ENCODE results near the gene RXRA. TPM values are rescaled to one million over a fixed set of nuclear protein-coding genes. Genes with fewer than 3 reads are reported as not detected.

The RXRA gene
- polyA plus RNA-seq, 1 donor from 2014 or later = 2.7 TPM

GRCh38 chr9:134455021-134455471 lies 128.8 kb downstream of the RXRA start:
- no peak overlapping the region for H3K27ac ChIP-seq (ENCODE audit: low read length)
- no peaks in the 10 kb centered on the region for H3K9me2 ChIP-seq (ENCODE audit: insufficient read depth, low read length)
- no peak overlapping the region for H2AFZ ChIP-seq (ENCODE audit: low read depth, low read length)
- TF ChIP-seq REST (IDR thresholded peaks at IDR 0.05; ENCODE audit: borderline replicate concordance) (no peak), EZH2 (IDR thresholded peaks at IDR 0.05; ENCODE audit: borderline replicate concordance, insufficient read depth, low read length, poor library complexity, severe bottlenecking) (no peak), CTCF (IDR thresholded peaks at IDR 0.05; ENCODE audit: poor library complexity, severe bottlenecking) (no peak), MXI1 (conservative IDR thresholded peaks at IDR 0.05; ENCODE audit: poor library complexity, severe bottlenecking) (no peak), RAD21 (conservative IDR thresholded peaks at IDR 0.05) (no peak), TAF1 (IDR thresholded peaks at IDR 0.05; ENCODE audit: low read depth) (no peak), POLR2AphosphoS5 (IDR thresholded peaks at IDR 0.05) (no peak), SMC3 (conservative IDR thresholded peaks at IDR 0.05; ENCODE audit: poor library complexity) (no peak), EP300 (conservative IDR thresholded peaks at IDR 0.05; ENCODE audit: poor library complexity, severe bottlenecking) (no peak)
- no peaks in the 10 kb centered on the region for H3K36me3 ChIP-seq (ENCODE audit: insufficient read depth, low read length)
- no peaks in the 10 kb centered on the region for H3K9me3 ChIP-seq (ENCODE audit: low read length)
- no peaks in the 10 kb centered on the region for H4K20me1 ChIP-seq (ENCODE audit: insufficient read depth)
- peaks cover 3% of the 10 kb centered on the region for H3F3A ChIP-seq (ENCODE audit: insufficient read depth, low read length, poor library complexity, severe bottlenecking)
- H3K9ac ChIP-seq (ENCODE audit: low read length) = no peak overlapping the region
- H3K4me3 ChIP-seq (ENCODE audit: low read length) = no peak overlapping the region
- no peaks in the 10 kb centered on the region for H3K79me2 ChIP-seq (replicated peaks; ENCODE audit: insufficient read depth, low read length)
- no peaks in the 10 kb centered on the region for H3K27me3 ChIP-seq (ENCODE audit: insufficient read depth, low read depth, low read length)
- H3K4me2 ChIP-seq (ENCODE audit: low read length) = no peak overlapping the region

- Histone ChIP-seq H3K27me3 (ENCODE audit: insufficient read depth, low read depth, low read length) (no peaks in the 10 kb centered on the region), H3K9me3 (ENCODE audit: low read length) (no peaks in the 10 kb centered on the region), H3K27ac (ENCODE audit: low read length) (no peak overlapping the region), H3K9me2 (ENCODE audit: insufficient read depth, low read length) (no peaks in the 10 kb centered on the region), H3K79me2 (replicated peaks; ENCODE audit: insufficient read depth, low read length) (no peaks in the 10 kb centered on the region), H2AFZ (ENCODE audit: low read depth, low read length) (no peak overlapping the region), H3K36me3 (ENCODE audit: insufficient read depth, low read length) (no peaks in the 10 kb centered on the region), H3K4me3 (ENCODE audit: low read length) (no peak overlapping the region), H3F3A (ENCODE audit: insufficient read depth, low read length, poor library complexity, severe bottlenecking) (no peaks in the 10 kb centered on the region), H3K4me2 (ENCODE audit: low read length) (no peak overlapping the region), H4K20me1 (ENCODE audit: insufficient read depth) (no peaks in the 10 kb centered on the region), H3K9ac (ENCODE audit: low read length) (no peak overlapping the region)
- TF ChIP-seq RAD21 (conservative IDR thresholded peaks at IDR 0.05) = no peak
- no peak for TF ChIP-seq TAF1 (IDR thresholded peaks at IDR 0.05; ENCODE audit: low read depth)
- TF ChIP-seq EP300 (conservative IDR thresholded peaks at IDR 0.05; ENCODE audit: poor library complexity, severe bottlenecking) = no peak
- no peak for TF ChIP-seq SMC3 (conservative IDR thresholded peaks at IDR 0.05; ENCODE audit: poor library complexity)
- no peak for TF ChIP-seq EZH2 (IDR thresholded peaks at IDR 0.05; ENCODE audit: borderline replicate concordance, insufficient read depth, low read length, poor library complexity, severe bottlenecking)
- no peak for TF ChIP-seq REST (IDR thresholded peaks at IDR 0.05; ENCODE audit: borderline replicate concordance)
These were observed 129.3 kb downstream of the RXRA start for GRCh38 chr9:134455537-134455933.
